KMS-11 (cell line): ENCODE data around the gene CACNA1G.

ENCODE experiments used
- H2AFZ ChIP-seq: fragments of 200-600 bp; sonication (generic); 2 replicates; pipeline ENCODE4 v1.6.1; 2016; ENCODE audit warnings: antibody characterized with exemption, mixed run types, low read depth
- H3K27ac ChIP-seq: fragments of 200-600 bp; sonication (generic); 2 replicates; pipeline ENCODE4 v1.6.1; 2016; ENCODE audit warnings: mild to moderate bottlenecking, mixed run types
- H3K27me3 ChIP-seq: fragments of 200-600 bp; sonication (generic); 2 replicates; pipeline ENCODE4 v1.6.1; 2017; ENCODE audit warnings: mild to moderate bottlenecking, low read depth, mixed run types, moderate library complexity; ENCODE audit not compliant: insufficient read depth
- H3K36me3 ChIP-seq: fragments of 200-600 bp; sonication (generic); 2 replicates; pipeline ENCODE4 v1.6.1; 2017; ENCODE audit warnings: mild to moderate bottlenecking, mixed run types; ENCODE audit not compliant: insufficient read depth
- H3K4me1 ChIP-seq: fragments of 200-600 bp; sonication (generic); 2 replicates; pipeline ENCODE4 v1.6.1; 2016; ENCODE audit warnings: mild to moderate bottlenecking, low read depth, mixed run types; ENCODE audit not compliant: poor library complexity, severe bottlenecking
- H3K4me2 ChIP-seq: fragments of 200-600 bp; sonication (generic); 2 replicates; pipeline ENCODE4 v1.7.0; 2016; ENCODE audit warnings: mild to moderate bottlenecking, mixed run types
- H3K4me3 ChIP-seq: fragments of 200-600 bp; sonication (generic); IDR thresholded peaks from 2 replicates; pipeline ENCODE4 v1.6.1; 2017; ENCODE audit warnings: low read depth, low read length, mixed read lengths; ENCODE audit not compliant: insufficient read depth
- H3K79me2 ChIP-seq: fragments of 200-600 bp; sonication (generic); 2 replicates; pipeline ENCODE4 v1.6.1; 2016; ENCODE audit warnings: low read depth, mixed run types; ENCODE audit not compliant: insufficient read depth
- H3K9ac ChIP-seq: fragments of 200-600 bp; sonication (generic); 2 replicates; pipeline ENCODE4 v1.6.1; 2016; ENCODE audit warnings: mild to moderate bottlenecking, mixed run types
- H4K20me1 ChIP-seq: fragments of 200-600 bp; sonication (generic); 2 replicates; pipeline ENCODE4 v1.6.1; 2016; ENCODE audit warnings: mild to moderate bottlenecking, mixed run types; ENCODE audit not compliant: insufficient read depth
- CTCF ChIP-seq: fragments of 200-600 bp; sonication (generic); conservative IDR thresholded peaks from 2 replicates; pipeline ENCODE4 v1.6.1; 2017; ENCODE audit warnings: low read depth, mild to moderate bottlenecking, antibody characterized with exemption, low read length, moderate library complexity, mixed read lengths

Gene CACNA1G

GRCh38 chr17:50536683-50537646 is 23.6 kb upstream of the CACNA1G start:
- Histone ChIP-seq H3K27ac (no peak overlapping the region), H3K9ac (no peak overlapping the region), H3K4me1 (no peaks in the 10 kb centered on the region)

GRCh38 chr17:50537721-50538548 is 22.6 kb upstream of the CACNA1G start:
- Histone ChIP-seq H2AFZ (no peak overlapping the region), H3K27me3 (peaks cover 51% of the 10 kb centered on the region), H4K20me1 (no peaks in the 10 kb centered on the region), H3K4me2 (no peak overlapping the region), H3K4me1 (peaks cover 5% of the 10 kb centered on the region), H3K4me3 (no peak overlapping the region), H3K79me2 (no peaks in the 10 kb centered on the region), H3K9ac (no peak overlapping the region), H3K36me3 (no peaks in the 10 kb centered on the region), H3K27ac (no peak overlapping the region)
- TF ChIP-seq CTCF: no peak

More at GRCh38 chr17:50536683-50537646, 23.6 kb upstream of the CACNA1G start:
- no peaks in the 10 kb centered on the region for H4K20me1 ChIP-seq
- H3K27me3 ChIP-seq: peaks cover 59% of the 10 kb centered on the region
- H2AFZ ChIP-seq: no peak overlapping the region
- no peaks in the 10 kb centered on the region for H3K36me3 ChIP-seq
- H3K4me2 ChIP-seq: no peak overlapping the region
- no peaks in the 10 kb centered on the region for H3K79me2 ChIP-seq
- no peak for TF ChIP-seq CTCF
- no peak overlapping the region for H3K4me3 ChIP-seq

- H3K36me3 ChIP-seq: no peaks in the 10 kb centered on the region
- H3K9ac ChIP-seq: no peak overlapping the region
- H3K79me2 ChIP-seq: no peaks in the 10 kb centered on the region
- no peak overlapping the region for H3K4me2 ChIP-seq
- no peak for TF ChIP-seq CTCF
- H2AFZ ChIP-seq: no peak overlapping the region
- H3K4me3 ChIP-seq: no peak overlapping the region
- peaks cover 44% of the 10 kb centered on the region for H3K27me3 ChIP-seq
- H4K20me1 ChIP-seq: no peaks in the 10 kb centered on the region
- no peak overlapping the region for H3K27ac ChIP-seq
- peaks cover 5% of the 10 kb centered on the region for H3K4me1 ChIP-seq
Observed at GRCh38 chr17:50538549-50539410, 21.7 kb upstream of the CACNA1G start.
